HepG2 (cell line): ENCODE data around the gene SMARCB1. TPM values are rescaled to one million over a fixed set of nuclear protein-coding genes. Genes with fewer than 3 reads are reported as not detected.

Experiments
- ATAC-seq: fragments of 200-7000 bp; cut with Tn5 transposase; 3 replicates; pipeline ENCODE4 v1.9.1; 2020; ENCODE audit warnings: mild to moderate bottlenecking, moderate library complexity
- BruUV-seq: library from RNA; stranded (reverse); fragments of 400-500 nt; replicated peaks from 2 replicates; lab custom pipeline; 2021; lab: Mats Ljungman, UMichigan
- CTCF ChIA-PET: fragments of 300-600 bp; formaldehyde crosslinking; extraction: SDS; loops from one replicate; lab custom pipeline; 2021; ENCODE audit warnings: low total read pairs, inconsistent platforms, low intra/inter-chr PET ratio; lab: Yijun Ruan, JAX
- POLR2A ChIA-PET: fragments of 350-600 bp; sonication (Branson Sonifier 250); formaldehyde crosslinking; loops from one replicate; lab custom pipeline; 2020; ENCODE audit warnings: antibody characterized with exemption, inconsistent platforms; lab: Yijun Ruan, JAX
- DNase-seq: peaks from one replicate; pipeline ENCODE4 v3.0.0-alpha.2; 2015; ENCODE audit warnings: low spot score
- FAIRE-seq: peaks from 3 replicates; lab custom pipeline; 2011; peaks lifted over from hg19 to GRCh38; lab: Jason Lieb, UNC
- H2AFZ ChIP-seq: one replicate; pipeline ENCODE4 v1.6.1; 2011; ENCODE audit warnings: low read length, inconsistent platforms
- H3K27ac ChIP-seq: fragments of 300-600 bp; 3 replicates; pipeline ENCODE4 v1.8.0; 2011; ENCODE audit warnings: mixed run types, mild to moderate bottlenecking, mixed read lengths, low read length, inconsistent platforms; ENCODE audit not compliant: insufficient read depth; ENCODE audit errors: extremely low read length
- H3K27me3 ChIP-seq, 2 experiments: fragments of 200-600 bp in 1 of 2; 2 replicates in 1 of 2; 3 replicates in 1 of 2; pipeline versions ENCODE4 v1.6.0 to v1.8.0; 2011; ENCODE audit warnings: low read length in 2 of 2, mild to moderate bottlenecking in 2 of 2, moderate library complexity in 2 of 2, inconsistent platforms in 1 of 2; ENCODE audit not compliant: insufficient read depth in 2 of 2, control insufficient read depth in 1 of 2
- H3K36me3 ChIP-seq, 2 experiments: fragments of 200-600 bp in 1 of 2; replicated peaks in 1 of 2; 2 replicates in 1 of 2; 3 replicates in 1 of 2; pipeline versions ENCODE4 v1.5.1 to v1.8.0; 2011; ENCODE audit warnings: low read length in 2 of 2, inconsistent platforms in 1 of 2; ENCODE audit not compliant: insufficient read depth in 2 of 2, control insufficient read depth in 1 of 2
- H3K4me1 ChIP-seq: 2 replicates; pipeline ENCODE4 v1.5.1; 2012; ENCODE audit warnings: low read length, inconsistent platforms; ENCODE audit not compliant: insufficient read depth
- H3K4me2 ChIP-seq: 2 replicates; pipeline ENCODE4 v1.6.0; 2011; ENCODE audit warnings: low read depth, low read length, inconsistent platforms
- H3K4me3 ChIP-seq, 3 experiments: fragments of 200-600 bp in 1 of 3; sonication (generic), shearing (Covaris generic) in 1 of 3; replicated peaks in 1 of 3; 2 replicates each; pipeline ENCODE4 v1.5.1; 2011 to 2016; ENCODE audit warnings: low read length in 3 of 3, inconsistent platforms in 2 of 3, low read depth in 2 of 3, mild to moderate bottlenecking in 2 of 3, control low read depth in 1 of 3, mixed read lengths in 1 of 3; ENCODE audit not compliant: insufficient read depth in 1 of 3
- H3K79me2 ChIP-seq: one replicate; pipeline ENCODE4 v1.6.1; 2011; ENCODE audit warnings: low read length, inconsistent platforms; ENCODE audit not compliant: insufficient read depth
- H3K9ac ChIP-seq: 2 replicates; pipeline ENCODE4 v1.6.0; 2011; ENCODE audit warnings: mild to moderate bottlenecking, low read depth, low read length, inconsistent platforms; ENCODE audit not compliant: insufficient read depth
- H3K9me3 ChIP-seq: 2 replicates; pipeline ENCODE4 v1.5.1; 2012; ENCODE audit warnings: mild to moderate bottlenecking, low read length
- H4K20me1 ChIP-seq: 2 replicates; pipeline ENCODE4 v1.6.0; 2011; ENCODE audit warnings: inconsistent platforms, mild to moderate bottlenecking, low read length, moderate library complexity; ENCODE audit not compliant: insufficient read depth
- KDM4B ChIP-seq: sonication (generic); formaldehyde crosslinking; IDR thresholded peaks from 2 replicates; pipeline ENCODE4 v1.4.0; 2020; ENCODE audit warnings: missing genetic modification reagents
- KDM5B ChIP-seq: sonication (generic); formaldehyde crosslinking; IDR thresholded peaks from 2 replicates; pipeline ENCODE4 v1.4.0; 2020; ENCODE audit warnings: missing genetic modification reagents, mild to moderate bottlenecking, borderline replicate concordance
- MAFK ChIP-seq, 2 experiments: IDR thresholded peaks in 1 of 2; conservative IDR thresholded peaks in 1 of 2; 2 replicates each; pipeline ENCODE4 v1.6.1; 2011; ENCODE audit warnings: improper control_type of control experiment in 2 of 2, low read length in 2 of 2
- MBD4 ChIP-seq: IDR thresholded peaks from 2 replicates; pipeline ENCODE4 v1.6.1; 2012; ENCODE audit warnings: low read length, inconsistent platforms, borderline replicate concordance
- MED1 ChIP-seq: sonication (generic); formaldehyde crosslinking; IDR thresholded peaks from 2 replicates; pipeline ENCODE4 v1.4.0; 2020; ENCODE audit warnings: missing genetic modification reagents
- MZF1 ChIP-seq: sonication (generic); formaldehyde crosslinking; IDR thresholded peaks from 2 replicates; pipeline ENCODE4 v1.8.1; 2023; ENCODE audit warnings: mild to moderate bottlenecking, missing genetic modification reagents, borderline replicate concordance
- ZNF850 ChIP-seq: sonication (generic); formaldehyde crosslinking; conservative IDR thresholded peaks from 2 replicates; pipeline ENCODE4 v1.9.0; 2021; ENCODE audit warnings: mild to moderate bottlenecking, missing genetic modification reagents
- WGBS: methylation state at CpG from one replicate; pipeline ENCODE4 v1.1.6; 2017; ENCODE audit warnings: low lambda C conversion rate; 5-methylcytosine and 5-hydroxymethylcytosine counted together
- in situ Hi-C: cut with HindIII; loops from 2 replicates; pipeline ENCODE4 v1.10.0; 2017; ENCODE audit warnings: low pct_unique_long_range_greater_than_20kb; ENCODE audit not compliant: extremely low pct_ligation_motif_present
- intact Hi-C: fragments of 100-400 bp; cut with micrococcal nuclease; formaldehyde crosslinking; loops from one replicate; pipeline ENCODE4 v1.10.0; 2022; ENCODE audit not compliant: unreplicated experiment
- polyA plus RNA-seq, 8 experiments: library from polyadenylated mRNA; depleted of rRNA in 3 of 8; stranded (reverse) in 7 of 8; unstranded in 1 of 8; fragments of >200 nt; fragmentation: Illumina TruSeq in 4 of 8; extraction: Trizol in 4 of 8; gene quantifications; 2 replicates each; pipeline versions ENCODE4 v1.2.1 to v1.2.3, GENCODE V29; 2011 to 2016; ENCODE audit warnings: low read depth in 4 of 8, missing spikeins in 1 of 8, mixed read lengths in 1 of 8; ENCODE audit not compliant: insufficient read depth in 1 of 8
- total RNA-seq, 5 experiments: library from RNA; depleted of rRNA; stranded (reverse); fragments of >200 nt; fragmentation: Illumina TruSeq; extraction: Trizol; gene quantifications; 2 replicates each; pipeline ENCODE4 v1.2.3, GENCODE V29; 2016; ENCODE audit warnings: low read depth in 1 of 5
- TF ChIP-seq, protein P1 (sequence below): IDR thresholded peaks from 2 replicates; pipeline ENCODE4 v1.6.1; 2016; ENCODE audit warnings: control low read depth
- TF ChIP-seq, protein P2 (sequence below): sonication (generic); formaldehyde crosslinking; conservative IDR thresholded peaks from 2 replicates; pipeline ENCODE4 v1.4.0; 2020; ENCODE audit warnings: missing genetic modification reagents

SMARCB1 gene
- total and polyA plus RNA-seq, 2 of the 13 experiments (the other 11 are each of a cell fraction or from before 2014, with no cell fraction given) = 74.0 to 166 TPM

GRCh38 chr22:23753385-23753784, 33.4 kb upstream of the SMARCB1 start:
- no TSS peak for BruUV-seq
- CTCF ChIA-PET = no interaction called here
- Histone ChIP-seq H3K4me2 (no peak overlapping the region), H3K36me3 (no peaks in the 10 kb centered on the region), H3K9ac (no peak overlapping the region), H2AFZ (no peak overlapping the region), H3K27me3 (no peaks in the 10 kb centered on the region; a peak in 1 of 5 replicates), H3K4me1 (peaks cover 23% of the 10 kb centered on the region), H4K20me1 (no peaks in the 10 kb centered on the region), H3K4me3 (no peak overlapping the region), H3K9me3 (no peaks in the 10 kb centered on the region), H3K79me2 (peaks cover 5% of the 10 kb centered on the region), H3K27ac (no peak overlapping the region)
- in situ Hi-C loops (no loop called here), intact Hi-C loops (no loop called here)
- TF ChIP-seq, protein P1, sequence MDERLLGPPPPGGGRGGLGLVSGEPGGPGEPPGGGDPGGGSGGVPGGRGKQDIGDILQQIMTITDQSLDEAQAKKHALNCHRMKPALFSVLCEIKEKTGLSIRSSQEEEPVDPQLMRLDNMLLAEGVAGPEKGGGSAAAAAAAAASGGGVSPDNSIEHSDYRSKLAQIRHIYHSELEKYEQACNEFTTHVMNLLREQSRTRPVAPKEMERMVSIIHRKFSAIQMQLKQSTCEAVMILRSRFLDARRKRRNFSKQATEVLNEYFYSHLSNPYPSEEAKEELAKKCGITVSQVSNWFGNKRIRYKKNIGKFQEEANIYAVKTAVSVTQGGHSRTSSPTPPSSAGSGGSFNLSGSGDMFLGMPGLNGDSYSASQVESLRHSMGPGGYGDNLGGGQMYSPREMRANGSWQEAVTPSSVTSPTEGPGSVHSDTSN (CRISPR knock-in tag) = no peak
- no peak for TF ChIP-seq ZNF850
- TF ChIP-seq MBD4 = no peak
- no peak for TF ChIP-seq MAFK (conservative IDR thresholded peaks at IDR 0.05 in 1 of 2, IDR thresholded peaks at IDR 0.05 in 1 of 2; ENCODE audit: low read length in 2 of 2)
- no peak for TF ChIP-seq MED1 (CRISPR knock-in tag)
- no peak for TF ChIP-seq KDM5B (CRISPR knock-in tag)
- TF ChIP-seq KDM4B (CRISPR knock-in tag) = no peak
- TF ChIP-seq MZF1 (CRISPR knock-in tag) = no peak
- TF ChIP-seq, protein P2, sequence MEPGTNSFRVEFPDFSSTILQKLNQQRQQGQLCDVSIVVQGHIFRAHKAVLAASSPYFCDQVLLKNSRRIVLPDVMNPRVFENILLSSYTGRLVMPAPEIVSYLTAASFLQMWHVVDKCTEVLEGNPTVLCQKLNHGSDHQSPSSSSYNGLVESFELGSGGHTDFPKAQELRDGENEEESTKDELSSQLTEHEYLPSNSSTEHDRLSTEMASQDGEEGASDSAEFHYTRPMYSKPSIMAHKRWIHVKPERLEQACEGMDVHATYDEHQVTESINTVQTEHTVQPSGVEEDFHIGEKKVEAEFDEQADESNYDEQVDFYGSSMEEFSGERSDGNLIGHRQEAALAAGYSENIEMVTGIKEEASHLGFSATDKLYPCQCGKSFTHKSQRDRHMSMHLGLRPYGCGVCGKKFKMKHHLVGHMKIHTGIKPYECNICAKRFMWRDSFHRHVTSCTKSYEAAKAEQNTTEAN (CRISPR knock-in tag) = no peak
- DNase-seq (no peak), FAIRE-seq (no peak), ATAC-seq (no peak)
- POLR2A ChIA-PET = interaction anchor here (4.9 kb wide), 1 partner anchor 12 kb away, joined by 52 read pairs; the partner anchor contains the start of genes C22orf15 and CHCHD10
- 45% methylated on average over 2 of the region's 2 CpGs for WGBS
